Measurements from ENCODE around the gene YAP1. TPM values are rescaled to one million over a fixed set of nuclear protein-coding genes. Genes with fewer than 3 reads are reported as not detected.
A peak's percentile ranks its signal among the peaks of the same experiment; 100 is the strongest.
"Not testable (repeated sequence)": the region's sequence is repeated elsewhere in the genome, so short reads cannot be mapped to it uniquely, and the experiment has no call there.

Gene YAP1
- total RNA-seq, 1 donor from 2014 or later = 69.1 TPM

DNA sequence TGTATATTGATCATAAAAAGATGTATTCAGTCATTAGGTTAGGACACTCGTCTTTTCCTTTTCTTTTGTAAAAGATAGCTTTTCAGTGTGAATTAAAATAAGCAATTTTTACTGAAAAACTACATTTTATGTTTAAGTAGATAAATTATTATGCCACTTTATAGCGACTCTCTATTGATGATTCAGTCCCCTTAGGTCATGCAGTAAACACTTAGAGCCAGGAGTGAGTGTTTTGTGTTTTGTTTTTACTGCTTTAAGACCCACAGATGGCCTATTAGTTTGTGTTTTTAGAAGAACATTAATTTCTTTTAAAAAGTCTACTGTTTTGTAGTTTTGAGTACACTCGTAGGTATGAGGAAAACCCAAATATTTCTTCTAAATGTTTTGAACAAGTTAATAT is 86.6 kb downstream of the YAP1 start:
- no peak for DNase-seq (ENCODE audit: low read depth)

DNA sequence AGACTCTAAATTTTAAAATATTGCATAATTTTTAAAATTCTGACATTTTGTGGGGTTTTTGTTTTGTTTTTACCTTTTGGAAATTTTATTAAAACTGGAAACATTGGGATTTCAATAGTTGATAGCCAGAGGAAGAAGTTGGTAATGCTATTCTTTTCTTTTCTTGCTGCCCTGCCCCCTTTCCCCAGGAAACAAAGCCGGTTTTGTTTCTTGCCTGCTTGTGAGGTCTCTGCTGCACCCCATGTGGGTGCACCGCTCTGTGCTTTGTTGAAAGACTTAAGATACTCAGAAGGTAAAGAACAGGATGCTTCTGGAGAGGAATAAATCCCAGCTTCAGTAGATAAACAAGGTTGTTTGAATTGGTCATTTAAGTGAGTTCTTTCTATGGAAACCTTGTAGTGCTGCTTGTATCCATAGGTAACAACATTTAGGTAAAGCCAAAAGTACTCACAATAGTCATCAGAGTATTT is 87.5 kb downstream of the YAP1 start:
- DNase-seq (ENCODE audit: low read depth) = no peak

DNA sequence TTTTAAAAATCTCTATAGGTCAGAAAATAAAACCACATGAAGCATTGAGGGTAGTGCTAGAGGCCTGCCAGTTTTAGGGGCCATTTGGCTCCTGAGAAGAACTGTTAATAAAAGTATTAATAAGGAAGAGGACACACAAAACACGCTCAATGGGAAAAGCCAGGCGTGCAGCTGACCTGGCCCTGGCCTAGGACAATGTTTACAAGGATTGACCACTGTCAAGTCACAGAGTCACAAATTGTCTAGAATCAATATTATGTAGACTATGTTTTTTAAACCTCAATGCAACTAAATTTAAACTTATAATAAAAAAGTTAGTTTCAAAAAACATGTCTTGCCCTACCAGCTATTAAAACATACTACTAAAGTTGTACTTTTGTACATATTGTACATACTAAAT is 89.4 kb downstream of the YAP1 start:
- no peak for DNase-seq (ENCODE audit: low read depth)

DNA sequence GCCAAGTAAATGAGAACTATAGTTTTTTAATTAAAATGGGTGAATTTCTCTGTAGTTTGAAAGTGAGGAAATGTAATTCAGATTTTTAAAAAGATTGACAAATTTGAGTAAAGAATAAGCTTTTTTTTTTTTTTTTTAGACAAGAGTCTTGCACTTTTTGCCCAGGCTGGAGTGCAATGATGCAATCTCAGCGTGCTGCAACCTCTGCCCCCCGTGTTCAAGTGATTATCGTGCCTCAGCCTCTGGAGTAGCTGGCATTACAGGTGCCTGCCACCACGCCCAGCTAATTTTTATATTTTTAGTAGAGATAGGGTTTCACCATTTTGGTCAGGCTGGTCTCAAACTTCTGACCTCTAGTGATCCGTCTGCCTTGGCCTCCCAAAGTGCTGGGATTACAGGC is 90.1 kb downstream of the YAP1 start:
- DNase-seq (ENCODE audit: low read depth) = not testable (repeated sequence)

DNA sequence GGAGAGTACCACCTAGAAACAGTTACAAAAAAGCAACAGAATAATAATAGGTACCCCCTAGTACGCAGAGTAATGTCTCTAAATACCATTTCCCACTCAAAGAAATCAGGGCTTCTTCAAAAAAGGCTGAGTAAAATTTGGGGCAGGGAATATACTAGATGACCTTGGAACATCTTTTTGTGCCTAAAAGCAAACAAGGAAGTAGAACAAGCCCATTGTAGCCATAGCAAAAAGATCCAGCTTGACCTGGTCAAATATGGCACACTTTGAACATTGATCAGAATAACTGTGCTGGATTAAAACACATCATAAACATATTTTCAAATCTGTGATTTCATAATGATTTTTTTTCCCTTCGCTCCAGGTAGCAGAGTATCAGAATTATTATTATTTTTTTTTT is 91.5 kb downstream of the YAP1 start:
- DNase-seq (ENCODE audit: low read depth) = no peak

DNA sequence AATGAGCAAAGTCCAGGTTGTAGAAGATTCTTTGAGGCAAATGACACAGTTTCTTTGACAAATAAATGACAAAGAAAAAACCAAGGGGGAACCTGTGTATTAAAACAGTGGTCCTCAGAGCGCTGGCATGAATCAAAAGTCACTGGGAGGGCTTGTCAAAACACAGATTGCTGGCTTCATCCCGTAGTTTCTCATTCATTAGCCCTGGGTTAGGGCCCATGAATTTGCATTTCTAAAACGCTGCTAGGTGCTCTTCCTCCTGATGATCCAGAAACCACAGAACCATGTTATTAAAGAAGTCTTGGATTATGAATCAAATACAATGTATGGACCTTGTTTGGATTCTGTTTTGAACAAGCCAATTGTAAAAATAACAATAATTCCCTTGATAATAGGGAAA is 92.7 kb downstream of the YAP1 start:
- no peak for DNase-seq (ENCODE audit: low read depth)

DNA sequence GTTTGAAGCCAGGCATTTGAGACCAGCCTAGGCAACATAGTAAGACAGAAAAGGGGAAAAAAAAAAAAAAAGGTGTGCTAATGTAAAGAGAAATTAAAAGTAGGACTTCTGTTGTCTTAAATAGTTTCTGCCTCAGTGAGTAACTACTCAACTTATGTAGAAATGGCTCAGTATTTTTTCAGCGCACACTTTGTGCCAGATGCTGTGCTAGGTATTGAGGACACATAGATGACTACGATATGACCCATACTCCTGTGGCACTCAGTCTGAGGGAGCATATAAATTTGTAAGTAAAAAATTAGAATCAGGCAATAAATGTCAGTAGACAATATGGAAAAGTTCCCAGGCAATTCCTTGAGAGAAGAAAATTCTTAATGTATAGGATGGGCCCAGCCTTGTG is 93.9 kb downstream of the YAP1 start:
- DNase-seq (ENCODE audit: low read depth) = no peak

DNA sequence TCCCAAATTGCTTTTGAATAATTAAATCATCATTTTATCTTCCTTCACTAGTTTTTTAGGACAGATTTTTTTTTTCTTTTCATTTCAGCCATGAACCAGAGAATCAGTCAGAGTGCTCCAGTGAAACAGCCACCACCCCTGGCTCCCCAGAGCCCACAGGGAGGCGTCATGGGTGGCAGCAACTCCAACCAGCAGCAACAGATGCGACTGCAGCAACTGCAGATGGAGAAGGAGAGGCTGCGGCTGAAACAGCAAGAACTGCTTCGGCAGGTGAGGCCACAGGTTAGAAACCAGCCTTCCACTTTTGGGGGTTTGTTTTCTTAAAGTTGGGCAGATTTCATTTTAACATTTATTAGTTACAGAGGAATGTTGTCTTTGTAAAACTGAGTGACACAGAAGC is 95.6 kb downstream of the YAP1 start:
- no peak for DNase-seq (ENCODE audit: low read depth)

DNA sequence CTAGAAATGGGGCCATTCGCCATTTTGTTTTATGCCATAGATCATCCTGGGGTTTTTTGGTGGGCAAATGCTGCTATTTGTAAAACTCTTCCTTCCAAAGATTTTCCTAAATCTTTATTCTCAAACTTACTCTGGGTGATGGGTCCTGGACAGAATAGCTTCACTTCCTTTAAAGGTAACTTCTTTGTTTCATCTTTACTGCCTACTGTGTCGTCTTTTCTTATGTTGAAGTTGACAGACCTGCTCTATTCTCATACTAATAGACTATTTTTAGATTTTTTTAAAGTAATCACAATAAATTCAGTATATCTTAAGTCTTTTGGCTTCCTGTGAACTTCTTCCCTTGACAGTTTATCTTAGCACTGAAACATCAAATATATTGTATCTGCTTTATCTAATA is 98.6 kb downstream of the YAP1 start:
- DNase-seq (ENCODE audit: low read depth) = no peak

DNA sequence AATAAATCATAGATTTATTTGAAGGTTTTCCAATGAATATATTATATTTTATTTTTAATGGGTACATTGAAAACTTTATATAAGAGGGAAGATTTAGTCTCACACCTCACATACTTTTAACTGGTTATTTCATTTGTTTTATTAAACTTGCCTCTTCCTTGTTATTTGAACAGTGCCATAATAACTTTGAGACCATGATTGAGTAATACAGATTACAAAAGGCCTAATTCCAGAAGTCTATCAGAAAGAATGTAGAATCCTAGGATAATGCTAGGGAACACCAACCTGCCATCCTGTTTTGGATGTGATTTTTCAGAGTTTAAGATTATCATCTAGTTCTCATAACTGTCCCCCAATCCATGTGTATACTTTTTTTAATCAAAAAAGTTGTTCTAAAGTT is 104.4 kb downstream of the YAP1 start:
- no peak for DNase-seq (ENCODE audit: low read depth)

DNA sequence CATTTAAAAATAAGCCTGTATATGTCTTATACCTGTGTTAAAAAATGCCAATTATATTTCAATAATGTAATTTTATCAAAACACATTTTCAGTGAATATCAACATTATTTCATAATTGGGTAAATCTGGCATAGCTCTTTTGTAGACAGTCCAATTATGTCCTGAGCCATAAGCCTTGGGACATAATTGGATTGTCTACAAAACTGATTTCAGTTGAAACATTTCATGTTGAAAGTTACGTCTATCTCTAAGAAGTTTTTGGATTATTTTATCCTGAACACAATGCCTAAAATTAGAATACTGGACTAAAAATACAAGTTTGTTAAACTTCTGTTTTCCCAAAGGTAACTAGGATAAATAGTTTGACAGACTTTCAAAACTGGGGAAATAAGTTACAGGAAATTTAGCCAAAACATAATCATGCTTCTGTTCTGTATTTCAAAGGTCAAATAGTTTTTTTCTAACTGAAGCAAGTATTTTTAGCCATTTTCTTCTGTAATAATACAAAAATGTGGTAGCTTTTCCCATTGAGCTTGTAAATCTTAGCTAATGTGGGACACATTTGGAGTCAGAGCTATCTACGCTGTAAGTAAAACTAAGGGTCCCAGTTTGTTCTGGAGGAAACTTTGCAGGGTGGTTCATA is 106.3 kb downstream of the YAP1 start:
- DNase-seq (ENCODE audit: low read depth) = no peak

DNA sequence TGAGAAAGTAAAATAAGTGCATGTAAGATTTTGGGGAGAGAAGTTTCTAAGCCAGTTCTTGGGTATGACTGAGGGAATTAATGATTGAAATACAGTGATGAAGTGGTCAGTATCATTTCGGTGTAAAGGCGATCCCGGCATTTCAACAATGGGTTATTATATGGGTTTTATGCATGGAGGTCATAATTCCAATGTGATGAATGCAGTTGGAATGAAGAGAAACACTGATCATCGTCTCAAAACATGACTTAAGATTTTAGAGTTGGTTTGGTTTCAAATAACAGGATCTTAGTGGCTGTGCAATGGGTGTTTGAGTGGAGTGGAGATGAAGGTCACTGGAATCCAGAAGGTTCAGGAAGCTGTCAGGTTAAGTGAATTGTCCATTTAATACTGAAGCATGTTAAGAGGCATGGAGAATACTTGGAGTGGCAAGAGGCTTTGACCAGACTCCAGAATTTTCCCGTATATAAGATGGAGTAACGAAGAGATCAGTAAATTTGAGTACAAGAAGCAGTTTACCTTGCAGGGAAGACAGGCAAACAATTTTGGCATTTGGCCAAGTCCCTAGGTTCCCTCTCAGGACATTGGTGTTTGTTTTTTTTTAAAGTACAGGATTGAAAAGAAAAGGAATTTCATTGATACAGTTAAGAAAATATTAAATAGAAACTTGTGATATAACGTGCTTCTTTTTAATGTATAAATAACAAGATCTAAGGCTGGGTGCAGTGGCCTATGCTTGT is 110.7 kb downstream of the YAP1 start:
- DNase-seq (ENCODE audit: low read depth) = no peak

DNA sequence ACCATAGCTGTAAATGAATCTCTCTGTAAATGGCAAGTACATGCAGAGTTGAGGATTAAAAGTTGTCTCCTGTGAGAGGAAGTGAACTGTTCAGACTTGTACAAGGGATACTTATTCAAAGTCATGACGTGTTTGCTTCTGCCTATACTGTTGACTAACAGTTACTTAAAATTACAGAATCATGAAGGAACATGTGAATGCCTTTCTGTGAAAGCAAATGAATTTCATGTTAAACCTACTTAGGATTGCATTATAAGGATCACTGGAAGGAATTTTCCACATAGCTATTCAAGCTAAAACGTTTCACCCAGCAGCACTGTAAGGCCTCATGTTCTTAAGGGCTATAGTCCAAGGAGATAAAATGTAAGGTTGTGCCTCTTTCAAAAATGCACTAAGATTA is 113.6 kb downstream of the YAP1 start:
- DNase-seq (ENCODE audit: low read depth) = no peak

DNA sequence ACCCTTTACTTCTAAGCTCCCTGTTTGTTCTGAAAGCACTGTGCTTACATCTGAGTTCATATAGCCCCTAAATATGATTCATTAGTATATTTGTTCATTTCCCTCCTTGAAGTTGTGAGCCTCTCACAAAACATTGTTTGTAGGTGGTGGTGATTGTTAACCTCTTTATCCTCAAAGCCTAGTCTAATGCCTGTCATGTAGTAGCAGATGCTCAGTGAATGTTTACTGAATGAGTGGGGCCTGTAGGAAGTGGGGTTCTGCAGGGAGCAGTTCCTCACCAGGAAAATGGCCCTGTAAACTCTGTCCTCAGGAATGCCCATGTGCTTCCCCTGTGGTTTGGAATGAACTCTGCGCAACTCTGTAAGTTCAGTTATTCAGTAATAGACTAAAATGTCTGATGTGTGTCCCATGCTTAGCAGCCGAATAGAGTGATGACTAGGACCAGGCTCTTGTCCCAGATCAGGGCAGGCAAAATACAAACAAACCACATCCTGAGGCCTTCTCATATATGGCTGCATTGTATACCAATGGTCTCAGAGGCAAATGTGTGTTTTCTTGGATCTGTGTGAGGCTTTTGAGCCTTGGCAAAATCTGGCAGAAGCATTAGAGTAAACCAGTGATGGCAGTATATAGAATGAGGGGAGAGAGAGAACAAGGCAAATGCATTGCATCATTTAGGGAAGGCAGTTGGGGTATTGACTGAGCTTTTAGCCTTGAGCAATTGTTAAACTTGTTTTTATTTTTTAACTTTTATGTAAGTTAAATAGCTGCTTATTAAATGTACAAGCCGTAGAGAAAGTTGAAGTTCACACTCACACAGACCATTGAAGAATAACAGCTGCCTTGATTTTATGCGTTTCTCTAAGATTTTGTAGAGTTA is 115.7 kb downstream of the YAP1 start:
- DNase-seq (ENCODE audit: low read depth) = peak; percentile 82

DNA sequence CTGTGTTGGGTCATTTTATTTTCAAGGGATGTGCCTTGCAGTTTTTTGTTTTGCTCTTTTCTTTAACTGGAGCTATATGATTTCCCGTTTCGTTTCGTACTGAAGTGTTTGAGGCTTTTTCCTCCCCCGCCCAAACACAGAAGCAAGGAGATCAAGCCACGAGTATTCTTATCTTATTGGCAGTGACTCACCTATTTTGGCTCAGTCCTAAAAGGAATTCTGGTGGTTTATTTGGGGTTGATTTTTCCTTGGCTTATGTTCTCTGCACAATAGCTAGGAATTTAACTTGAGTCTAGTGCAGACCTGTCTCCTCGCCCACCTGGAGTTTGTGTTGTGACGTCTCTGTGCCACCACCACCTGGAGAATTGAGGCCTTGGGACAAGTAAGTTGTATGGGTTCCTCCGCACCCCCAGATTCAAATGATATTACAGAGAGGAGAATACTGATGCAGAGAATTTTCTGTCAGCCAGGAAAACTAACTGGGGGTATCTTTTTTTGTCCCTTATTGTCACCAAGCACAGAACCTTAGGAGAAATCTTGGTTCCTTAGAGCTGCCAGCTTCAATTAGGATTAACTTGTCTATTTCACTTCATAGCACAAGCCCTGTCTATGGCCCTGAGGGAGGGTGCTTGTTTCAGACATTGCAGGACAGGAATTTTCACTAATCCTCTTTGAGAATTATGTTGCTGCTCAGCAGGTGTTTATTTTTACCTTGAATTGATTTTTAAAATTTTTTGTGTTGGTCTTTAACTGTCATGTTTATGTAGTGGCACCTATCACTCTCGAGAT is 116.6 kb downstream of the YAP1 start:
- DNase-seq (ENCODE audit: low read depth) = peak; percentile 40

DNA sequence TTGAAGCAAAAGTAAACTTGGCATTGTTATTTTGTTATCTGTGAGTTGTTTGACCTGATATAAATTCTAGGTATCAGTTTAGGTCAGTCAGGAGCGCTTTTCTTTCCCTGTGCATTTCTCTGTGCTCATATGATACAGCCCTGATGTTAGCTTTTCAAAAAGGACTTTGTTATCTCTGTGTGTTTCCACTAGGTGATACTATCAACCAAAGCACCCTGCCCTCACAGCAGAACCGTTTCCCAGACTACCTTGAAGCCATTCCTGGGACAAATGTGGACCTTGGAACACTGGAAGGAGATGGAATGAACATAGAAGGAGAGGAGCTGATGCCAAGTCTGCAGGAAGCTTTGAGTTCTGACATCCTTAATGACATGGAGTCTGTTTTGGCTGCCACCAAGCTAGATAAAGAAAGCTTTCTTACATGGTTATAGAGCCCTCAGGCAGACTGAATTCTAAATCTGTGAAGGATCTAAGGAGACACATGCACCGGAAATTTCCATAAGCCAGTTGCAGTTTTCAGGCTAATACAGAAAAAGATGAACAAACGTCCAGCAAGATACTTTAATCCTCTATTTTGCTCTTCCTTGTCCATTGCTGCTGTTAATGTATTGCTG is 119.4 kb downstream of the YAP1 start:
- DNase-seq (ENCODE audit: low read depth) = no peak

DNA sequence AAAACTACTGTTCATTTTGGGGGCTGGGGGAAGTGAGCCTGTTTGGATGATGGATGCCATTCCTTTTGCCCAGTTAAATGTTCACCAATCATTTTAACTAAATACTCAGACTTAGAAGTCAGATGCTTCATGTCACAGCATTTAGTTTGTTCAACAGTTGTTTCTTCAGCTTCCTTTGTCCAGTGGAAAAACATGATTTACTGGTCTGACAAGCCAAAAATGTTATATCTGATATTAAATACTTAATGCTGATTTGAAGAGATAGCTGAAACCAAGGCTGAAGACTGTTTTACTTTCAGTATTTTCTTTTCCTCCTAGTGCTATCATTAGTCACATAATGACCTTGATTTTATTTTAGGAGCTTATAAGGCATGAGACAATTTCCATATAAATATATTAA is 119.9 kb downstream of the YAP1 start:
- DNase-seq (ENCODE audit: low read depth) = no peak

DNA sequence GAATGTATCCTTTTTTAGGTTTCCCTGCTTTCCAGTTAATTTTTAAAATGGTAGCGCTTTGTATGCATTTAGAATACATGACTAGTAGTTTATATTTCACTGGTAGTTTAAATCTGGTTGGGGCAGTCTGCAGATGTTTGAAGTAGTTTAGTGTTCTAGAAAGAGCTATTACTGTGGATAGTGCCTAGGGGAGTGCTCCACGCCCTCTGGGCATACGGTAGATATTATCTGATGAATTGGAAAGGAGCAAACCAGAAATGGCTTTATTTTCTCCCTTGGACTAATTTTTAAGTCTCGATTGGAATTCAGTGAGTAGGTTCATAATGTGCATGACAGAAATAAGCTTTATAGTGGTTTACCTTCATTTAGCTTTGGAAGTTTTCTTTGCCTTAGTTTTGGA is 120.7 kb downstream of the YAP1 start:
- DNase-seq (ENCODE audit: low read depth) = no peak

DNA sequence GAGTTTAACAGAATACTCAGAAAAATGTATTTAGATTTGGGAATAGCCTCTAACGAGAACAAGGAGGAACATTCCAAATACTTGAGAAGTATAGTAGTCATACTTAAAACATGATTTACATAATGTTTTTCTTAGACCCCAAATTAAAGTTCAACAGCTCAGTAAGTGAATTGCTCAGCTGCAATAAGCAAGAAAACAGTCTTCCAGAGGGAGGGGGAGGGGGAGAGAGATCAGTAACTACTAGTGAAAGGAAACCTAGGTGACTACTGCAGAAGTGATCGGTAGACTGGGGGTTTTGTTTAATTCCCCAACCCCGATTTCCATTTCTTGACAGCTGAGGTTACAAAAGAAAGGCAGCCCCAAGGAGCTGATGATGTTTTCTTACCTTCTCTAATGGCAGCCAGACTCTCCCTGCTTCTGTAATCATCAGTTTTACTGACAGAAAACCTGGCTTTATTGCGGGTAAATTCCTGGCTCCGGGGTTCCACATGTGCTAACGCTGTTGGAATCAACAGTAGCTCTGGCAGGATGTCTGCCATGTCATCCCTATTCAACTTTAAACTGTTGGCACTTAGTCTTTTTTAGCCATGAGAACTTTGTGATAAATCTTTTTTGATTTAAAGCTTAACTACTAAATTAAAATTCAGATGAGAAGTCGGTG is 124.7 kb downstream of the YAP1 start:
- DNase-seq (ENCODE audit: low read depth) = no peak

DNA sequence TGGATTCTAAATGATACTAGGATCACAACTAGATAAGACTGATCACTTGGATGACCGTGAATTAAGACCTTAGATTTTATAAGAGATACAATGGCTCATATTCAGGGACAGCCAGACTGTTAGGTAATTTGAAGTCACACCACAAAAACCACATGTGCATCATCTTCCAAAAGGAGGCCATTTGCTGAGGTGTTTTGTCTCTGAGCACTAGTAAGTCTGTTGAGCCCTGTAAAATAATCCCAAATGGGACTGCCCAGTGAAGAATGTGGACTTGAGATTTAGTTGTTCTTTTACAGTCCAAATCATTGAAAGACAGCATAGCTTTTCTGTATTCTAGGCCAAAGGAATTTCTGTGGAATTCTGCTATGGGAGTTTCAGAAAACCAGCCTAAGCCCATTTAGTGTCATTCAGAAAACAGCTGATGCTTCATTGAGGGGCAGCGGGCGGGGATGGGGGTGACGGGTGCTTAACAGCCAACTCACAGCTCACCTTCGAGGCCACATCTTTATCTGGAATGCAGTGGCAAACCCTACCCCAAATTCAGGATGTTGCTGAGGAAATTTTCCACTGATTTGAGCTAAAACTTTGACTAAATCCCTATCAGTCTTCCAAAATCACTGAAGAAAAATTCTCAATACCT is 127.0 kb downstream of the YAP1 start:
- peak; percentile 85 for DNase-seq (ENCODE audit: low read depth)
